Measurements from ENCODE around the gene LIN28B.

LIN28B gene

GRCh38 chr6:105113422-105113821, 156.5 kb downstream of the LIN28B start:
- DNase-seq = no peak

GRCh38 chr6:105116150-105116549, 159.2 kb downstream of the LIN28B start:
- no peak for DNase-seq

GRCh38 chr6:105120570-105120969, 163.7 kb downstream of the LIN28B start:
- DNase-seq = no peak

DNA sequence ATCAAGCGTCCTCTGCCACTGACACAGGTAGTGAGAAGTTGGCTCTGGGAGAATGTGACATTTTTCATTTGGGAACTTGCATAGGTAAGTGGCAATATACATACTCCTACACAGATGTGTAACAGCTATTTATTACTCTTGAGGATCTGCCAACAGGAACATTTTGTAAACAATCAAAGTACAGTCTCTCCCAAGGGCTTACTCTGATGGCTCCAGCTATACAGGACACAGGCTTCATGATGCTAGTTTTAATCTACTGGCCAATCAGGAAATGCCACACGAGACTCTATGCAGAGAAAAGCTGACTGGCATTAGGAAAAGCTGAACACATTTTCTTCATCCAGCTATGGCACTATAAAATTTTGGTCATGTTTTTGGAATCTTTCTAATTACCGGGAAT, 165.1 kb downstream of the LIN28B start:
- no peak for DNase-seq

- DNase-seq = no peak
Observed at GRCh38 chr6:105122717-105123116, 165.8 kb downstream of the LIN28B start.

All from CD4-positive, alpha-beta T cell treated with Interleukin-17A for 4 hours (primary cell).